Mesodermal cell (in vitro differentiated cells): Measurements from ENCODE around the gene ARPC1A.
"Not testable (repeated sequence)": the region's sequence is repeated elsewhere in the genome, so short reads cannot be mapped to it uniquely, and the experiment has no call there.

Experiments
- H3K27ac ChIP-seq: 2 replicates; pipeline ENCODE4 v1.7.0; 2013; ENCODE audit warnings: mild to moderate bottlenecking, low read depth, low read length, moderate library complexity; ENCODE audit not compliant: severe bottlenecking
- H3K36me3 ChIP-seq: 2 replicates; pipeline ENCODE4 v1.7.1; 2013; ENCODE audit warnings: mild to moderate bottlenecking, low read length, moderate library complexity; ENCODE audit not compliant: control insufficient read depth, insufficient read depth
- H3K4me1 ChIP-seq: one replicate; pipeline ENCODE4 v1.7.1; 2013; ENCODE audit warnings: mild to moderate bottlenecking, low read length; ENCODE audit not compliant: insufficient read depth, control insufficient read depth, poor library complexity, severe bottlenecking
- H3K4me3 ChIP-seq: 2 replicates; pipeline ENCODE4 v1.7.0; 2013; ENCODE audit warnings: low read length, control low read depth, mild to moderate bottlenecking; ENCODE audit not compliant: insufficient read depth, poor library complexity, severe bottlenecking; ENCODE audit errors: extremely low read depth
- H3K9me3 ChIP-seq: 2 replicates; pipeline ENCODE4 v1.7.1; 2013; ENCODE audit warnings: mild to moderate bottlenecking, low read length, moderate library complexity; ENCODE audit not compliant: control insufficient read depth
- WGBS, 2 experiments: methylation state at CpG; one replicate each; pipeline ENCODE4 v1.1.5; 2013; ENCODE audit warnings: missing lambda C conversion rate in 2 of 2; ENCODE audit not compliant: insufficient coverage in 2 of 2; 5-methylcytosine and 5-hydroxymethylcytosine counted together

Gene ARPC1A

DNA sequence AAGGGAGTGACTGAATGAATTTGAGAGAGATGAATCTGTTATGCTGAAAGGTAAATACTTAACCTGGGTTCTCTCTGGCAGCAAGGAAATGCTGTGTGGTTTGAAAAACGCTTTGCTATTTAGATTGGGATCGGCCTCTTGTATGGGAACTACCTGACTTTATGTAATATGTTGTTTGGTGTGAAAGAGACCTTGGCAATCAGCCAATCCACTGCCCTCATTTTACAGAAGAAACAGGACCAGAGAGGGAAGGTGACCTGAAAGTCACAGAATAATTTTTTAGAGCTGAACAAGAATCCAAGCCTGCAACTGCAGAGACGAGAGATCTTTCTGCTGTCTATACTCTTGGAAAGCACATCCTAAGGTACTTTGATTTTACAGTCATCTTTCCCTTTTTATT, 84.1 kb downstream of the ARPC1A start:
- 76 to 78% methylated on average over 3 of the region's 3 CpGs for WGBS, 2 experiments
- H3K36me3 ChIP-seq: peaks cover 61% of the 10 kb centered on the region
- peak overlapping the region; percentile 91 for H3K4me3 ChIP-seq
- H3K9me3 ChIP-seq: no peaks in the 10 kb centered on the region
- peaks cover 10% of the 10 kb centered on the region for H3K4me1 ChIP-seq
- H3K27ac ChIP-seq: no peak overlapping the region

DNA sequence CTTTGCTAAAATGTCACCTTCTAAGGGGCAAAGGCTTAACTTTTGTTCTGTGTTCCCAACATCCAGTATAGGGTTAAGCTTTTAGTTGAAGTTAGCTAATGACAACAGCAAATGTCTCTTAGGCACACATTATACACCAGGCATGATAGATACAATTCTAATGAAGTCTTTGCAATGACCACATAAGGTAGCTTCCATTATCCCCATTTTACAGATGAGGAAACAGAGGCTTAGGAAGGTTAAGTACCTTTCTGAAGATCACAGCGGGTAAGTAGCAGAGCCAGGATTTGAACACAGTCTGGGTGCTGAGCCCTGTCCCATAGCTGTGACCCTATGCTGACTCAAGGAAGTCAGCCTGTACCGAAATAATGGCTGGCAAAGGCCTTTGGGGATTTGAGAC, 84.9 kb downstream of the ARPC1A start:
- H3K4me1 ChIP-seq: peaks cover 10% of the 10 kb centered on the region
- no peak overlapping the region for H3K27ac ChIP-seq
- H3K9me3 ChIP-seq: no peaks in the 10 kb centered on the region
- WGBS, 2 experiments: 93 to 100% methylated on average over 2 of the region's 2 CpGs
- peaks cover 60% of the 10 kb centered on the region for H3K36me3 ChIP-seq
- no peak overlapping the region for H3K4me3 ChIP-seq

DNA sequence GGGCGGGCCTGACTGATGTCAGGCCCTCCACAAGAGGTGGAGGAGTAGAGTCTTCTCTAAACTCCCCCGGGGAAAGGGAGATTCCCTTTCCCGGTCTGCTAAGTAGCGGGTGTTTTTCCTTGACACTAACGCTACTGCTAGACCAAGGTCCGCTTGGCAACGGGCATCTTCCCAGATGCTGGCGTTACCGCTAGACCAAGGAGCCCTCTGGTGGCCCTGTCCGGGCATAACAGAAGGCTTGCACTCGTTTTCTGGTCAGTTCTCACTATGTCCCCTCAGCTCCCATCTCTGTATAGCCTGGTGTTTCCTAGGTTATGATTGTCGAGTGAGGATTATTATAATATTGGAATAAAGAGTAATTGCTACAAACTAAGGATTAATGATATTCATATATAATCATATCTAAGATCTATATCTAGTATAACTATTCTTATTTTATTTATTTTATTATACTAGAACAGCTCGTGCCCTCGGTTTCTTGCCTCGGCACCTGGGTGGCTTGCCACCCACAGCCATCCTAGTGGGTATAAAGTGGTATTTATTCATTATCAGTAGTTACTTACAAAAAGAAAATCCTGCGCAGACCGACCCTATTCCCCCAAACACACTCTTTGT, 89.9 kb downstream of the ARPC1A start:
- 55 to 61% methylated on average over 9 of the region's 17 CpGs for WGBS, 2 experiments
- not testable (repeated sequence) for H3K4me3 ChIP-seq, H3K27ac ChIP-seq, H3K4me1 ChIP-seq, H3K9me3 ChIP-seq
- H3K36me3 ChIP-seq: peaks cover 96% of the 10 kb centered on the region
